MM.1S (cell line): Measurements from ENCODE around the gene SRSF7.

Experiments used
- DNase-seq: peaks from one replicate; pipeline ENCODE4 v3.0.0-alpha.2; 2015
- H2AFZ ChIP-seq: fragments of 300-600 bp; sonication (generic); 2 replicates; pipeline ENCODE4 v1.6.0; 2016; ENCODE audit warnings: antibody characterized with exemption, low read length
- H3F3A ChIP-seq: fragments of 300-600 bp; sonication (generic); 2 replicates; pipeline ENCODE4 v1.6.1; 2016; ENCODE audit warnings: mild to moderate bottlenecking, antibody characterized with exemption, low read length, moderate library complexity, mixed read lengths; ENCODE audit not compliant: insufficient read depth
- H3K27ac ChIP-seq: fragments of 300-600 bp; sonication (generic); 2 replicates; pipeline ENCODE4 v1.5.1; 2016; ENCODE audit warnings: mild to moderate bottlenecking, low read length
- H3K27me3 ChIP-seq: fragments of 300-600 bp; sonication (generic); replicated peaks from 2 replicates; pipeline ENCODE4 v1.6.0; 2016; ENCODE audit warnings: low read length; ENCODE audit not compliant: insufficient read depth
- H3K36me3 ChIP-seq: fragments of 300-600 bp; sonication (generic); replicated peaks from 2 replicates; pipeline ENCODE4 v1.6.1; 2016; ENCODE audit warnings: mild to moderate bottlenecking, low read length, mixed read lengths; ENCODE audit not compliant: insufficient read depth
- H3K4me1 ChIP-seq: fragments of 300-600 bp; sonication (generic); 2 replicates; pipeline ENCODE4 v1.6.1; 2016; ENCODE audit warnings: low read length, mixed read lengths
- H3K4me2 ChIP-seq: fragments of 300-600 bp; sonication (generic); 2 replicates; pipeline ENCODE4 v1.6.0; 2016; ENCODE audit warnings: low read depth, low read length
- H3K4me3 ChIP-seq: fragments of 300-600 bp; sonication (generic); 2 replicates; pipeline ENCODE4 v1.5.1; 2016; ENCODE audit warnings: low read length, mixed read lengths
- H3K79me2 ChIP-seq: fragments of 300-600 bp; sonication (generic); 2 replicates; pipeline ENCODE4 v1.6.1; 2016; ENCODE audit warnings: mixed run types, low read length, mixed read lengths
- H3K9ac ChIP-seq: fragments of 300-600 bp; sonication (generic); 2 replicates; pipeline ENCODE4 v1.6.1; 2016; ENCODE audit warnings: low read length, mixed read lengths
- H3K9me2 ChIP-seq: fragments of 300-600 bp; sonication (generic); replicated peaks from 2 replicates; pipeline ENCODE4 v1.6.1; 2016; ENCODE audit warnings: mild to moderate bottlenecking, low read length, mixed read lengths; ENCODE audit not compliant: insufficient read depth
- H3K9me3 ChIP-seq: fragments of 300-600 bp; sonication (generic); replicated peaks from 2 replicates; pipeline ENCODE4 v1.6.1; 2016; ENCODE audit warnings: mild to moderate bottlenecking, low read length, mixed read lengths; ENCODE audit not compliant: insufficient read depth
- H4K20me1 ChIP-seq: fragments of 300-600 bp; sonication (generic); 2 replicates; pipeline ENCODE4 v1.6.1; 2016; ENCODE audit warnings: mild to moderate bottlenecking, low read length, moderate library complexity, mixed read lengths; ENCODE audit not compliant: insufficient read depth
- CTCF ChIP-seq: fragments of 300-600 bp; sonication (generic); IDR thresholded peaks from 2 replicates; pipeline ENCODE4 v1.5.1; 2016; ENCODE audit warnings: antibody characterized with exemption, low read length, mixed read lengths
- EZH2 ChIP-seq: fragments of 300-600 bp; sonication (generic); optimal IDR thresholded peaks from 2 replicates; pipeline ENCODE3; 2017; ENCODE audit warnings: low read depth, mild to moderate bottlenecking, antibody characterized with exemption, low read length, mixed read lengths
- EZH2phosphoT487 ChIP-seq: fragments of 300-600 bp; sonication (generic); IDR thresholded peaks from 2 replicates; pipeline ENCODE4 v1.6.1; 2018; ENCODE audit warnings: antibody characterized with exemption, low read length

SRSF7 gene

GRCh38 chr2:38791744-38792143 is 40.6 kb upstream of the SRSF7 start:
- H3K27ac ChIP-seq = no peak overlapping the region
- H3K27me3 ChIP-seq = no peaks in the 10 kb centered on the region
- no peaks in the 10 kb centered on the region for H3K79me2 ChIP-seq
- H3K4me1 ChIP-seq = no peaks in the 10 kb centered on the region
- no peaks in the 10 kb centered on the region for H3K9me3 ChIP-seq
- no peak overlapping the region for H3K9ac ChIP-seq
- DNase-seq = no peak
- no peak overlapping the region for H3K4me3 ChIP-seq
- no peak overlapping the region for H3K4me2 ChIP-seq
- no peaks in the 10 kb centered on the region for H3K9me2 ChIP-seq
- no peak for TF ChIP-seq EZH2phosphoT487
- no peak for TF ChIP-seq EZH2
- TF ChIP-seq CTCF = no peak
- H3K36me3 ChIP-seq = no peaks in the 10 kb centered on the region
- H3F3A ChIP-seq = no peaks in the 10 kb centered on the region
- H2AFZ ChIP-seq = no peak overlapping the region
- H4K20me1 ChIP-seq = no peaks in the 10 kb centered on the region

GRCh38 chr2:38789691-38790090 is 38.5 kb upstream of the SRSF7 start:
- H3K36me3 ChIP-seq = no peaks in the 10 kb centered on the region

GRCh38 chr2:38788306-38788705 is 37.1 kb upstream of the SRSF7 start:
- Histone ChIP-seq H3K9me2 (no peaks in the 10 kb centered on the region), H3K9ac (no peak overlapping the region), H3K27me3 (no peaks in the 10 kb centered on the region), H3K4me2 (no peak overlapping the region), H3K36me3 (no peaks in the 10 kb centered on the region), H2AFZ (no peak overlapping the region), H3K27ac (no peak overlapping the region), H3K9me3 (no peaks in the 10 kb centered on the region), H3K79me2 (no peaks in the 10 kb centered on the region), H3F3A (no peaks in the 10 kb centered on the region; the same call in 1 of the 2 replicates), H4K20me1 (no peaks in the 10 kb centered on the region), H3K4me1 (no peaks in the 10 kb centered on the region), H3K4me3 (no peak overlapping the region)
- TF ChIP-seq CTCF = no peak
- TF ChIP-seq EZH2 = no peak
- TF ChIP-seq EZH2phosphoT487 = no peak
- no peak for DNase-seq

More at GRCh38 chr2:38789691-38790090, 38.5 kb upstream of the SRSF7 start:
- Histone ChIP-seq H3K9me2 (no peaks in the 10 kb centered on the region), H3K4me3 (no peak overlapping the region), H3K27ac (no peak overlapping the region), H4K20me1 (no peaks in the 10 kb centered on the region), H3K4me1 (no peaks in the 10 kb centered on the region), H3F3A (no peaks in the 10 kb centered on the region), H3K79me2 (no peaks in the 10 kb centered on the region), H3K9me3 (no peaks in the 10 kb centered on the region), H3K27me3 (no peaks in the 10 kb centered on the region), H3K9ac (no peak overlapping the region), H3K4me2 (no peak overlapping the region), H2AFZ (no peak overlapping the region)
- no peak for DNase-seq
- no peak for TF ChIP-seq EZH2
- no peak for TF ChIP-seq CTCF
- TF ChIP-seq EZH2phosphoT487 = no peak

- Histone ChIP-seq H4K20me1 (no peaks in the 10 kb centered on the region), H3K9me3 (no peaks in the 10 kb centered on the region), H3K4me3 (no peak overlapping the region), H3F3A (no peaks in the 10 kb centered on the region; the same call in 1 of the 2 replicates), H3K27me3 (no peaks in the 10 kb centered on the region), H3K27ac (no peak overlapping the region), H2AFZ (no peak overlapping the region), H3K9me2 (no peaks in the 10 kb centered on the region), H3K36me3 (no peaks in the 10 kb centered on the region), H3K4me2 (no peak overlapping the region), H3K4me1 (no peaks in the 10 kb centered on the region), H3K9ac (no peak overlapping the region), H3K79me2 (peaks cover 7% of the 10 kb centered on the region)
- DNase-seq = no peak
- TF ChIP-seq EZH2 = no peak
- no peak for TF ChIP-seq CTCF
- no peak for TF ChIP-seq EZH2phosphoT487
Observed at GRCh38 chr2:38783586-38783985, 32.4 kb upstream of the SRSF7 start.
